ENCODE measurements around the gene C22orf15.

- TF ChIP-seq CTCF (IDR thresholded peaks at IDR 0.05 in 2 of 3, conservative IDR thresholded peaks at IDR 0.05 in 1 of 3; ENCODE audit: insufficient read depth in 2 of 3, low read depth in 1 of 3, low read length in 3 of 3) (no peak), EP300 (IDR thresholded peaks at IDR 0.05; ENCODE audit: low read length) (no peak), REST (IDR thresholded peaks at IDR 0.05; ENCODE audit: borderline replicate concordance) (no peak), REST (CRISPR knock-in tag; IDR thresholded peaks at IDR 0.05; ENCODE audit: low read depth) (no peak), ZZZ3 (IDR thresholded peaks at IDR 0.05) (no peak), SMAD4 (CRISPR knock-in tag; conservative IDR thresholded peaks at IDR 0.05) (no peak), MXI1 (IDR thresholded peaks at IDR 0.05; ENCODE audit: low read depth, low read length) (no peak), STAT5B (CRISPR knock-in tag; IDR thresholded peaks at IDR 0.05) (no peak)
Observed at GRCh38 chr22:23751441-23751996, 11.3 kb upstream of the C22orf15 start.
